Measurements from ENCODE around the gene ASPN. TPM values are rescaled to one million over a fixed set of nuclear protein-coding genes. Genes with fewer than 3 reads are reported as not detected.

The ASPN gene
- 0.19 TPM in 1 of 2 replicates, not detected in the other for total RNA-seq
- 0.11 TPM for polyA plus RNA-seq (2012)

- no peak for DNase-seq (ENCODE audit: low read depth)
Observed at GRCh38 chr9:92482329-92482728, at the start of gene ASPN. Gene ASPN, minus strand, starts transcription at chr9:92482506.

GRCh38 chr9:92530893-92531292 is 48.6 kb upstream of the ASPN start:
- DNase-seq (ENCODE audit: low read depth): no peak

- DNase-seq (ENCODE audit: low read depth): no peak
Observed at GRCh38 chr9:92529124-92529523, 46.8 kb upstream of the ASPN start.

GRCh38 chr9:92528522-92528849 is 46.2 kb upstream of the ASPN start:
- no peak for DNase-seq (ENCODE audit: low read depth)

GRCh38 chr9:92527832-92528521 is 45.7 kb upstream of the ASPN start:
- no peak for DNase-seq (ENCODE audit: low read depth)

GRCh38 chr9:92527291-92527828 is 45.1 kb upstream of the ASPN start:
- no peak for DNase-seq (ENCODE audit: low read depth)

- no peak for DNase-seq (ENCODE audit: low read depth)
Observed at GRCh38 chr9:92525306-92525705, 43.0 kb upstream of the ASPN start.

- no peak for DNase-seq (ENCODE audit: low read depth)
Observed at GRCh38 chr9:92524881-92525280, 42.6 kb upstream of the ASPN start.

- DNase-seq (ENCODE audit: low read depth): no peak
Observed at GRCh38 chr9:92522983-92523970, 41.0 kb upstream of the ASPN start.

- DNase-seq (ENCODE audit: low read depth): no peak
Observed at GRCh38 chr9:92520837-92521236, 38.5 kb upstream of the ASPN start.

- no peak for DNase-seq (ENCODE audit: low read depth)
Observed at GRCh38 chr9:92518199-92518598, 35.9 kb upstream of the ASPN start.

GRCh38 chr9:92517046-92517445 is 34.7 kb upstream of the ASPN start:
- DNase-seq (ENCODE audit: low read depth): no peak

- DNase-seq (ENCODE audit: low read depth): no peak
Observed at GRCh38 chr9:92516521-92516920, 34.2 kb upstream of the ASPN start.

GRCh38 chr9:92514635-92515034 is 32.3 kb upstream of the ASPN start:
- no peak for DNase-seq (ENCODE audit: low read depth)

GRCh38 chr9:92513349-92513748 is 31.0 kb upstream of the ASPN start:
- DNase-seq (ENCODE audit: low read depth): no peak

GRCh38 chr9:92512622-92513021 is 30.3 kb upstream of the ASPN start:
- DNase-seq (ENCODE audit: low read depth): no peak

GRCh38 chr9:92510747-92511146 is 28.4 kb upstream of the ASPN start:
- no peak for DNase-seq (ENCODE audit: low read depth)

GRCh38 chr9:92509050-92509449 is 26.7 kb upstream of the ASPN start:
- no peak for DNase-seq (ENCODE audit: low read depth)

- DNase-seq (ENCODE audit: low read depth): no peak
Observed at GRCh38 chr9:92508018-92508820, 25.9 kb upstream of the ASPN start.

GRCh38 chr9:92507496-92507895 is 25.2 kb upstream of the ASPN start:
- DNase-seq (ENCODE audit: low read depth): no peak

GRCh38 chr9:92507005-92507404 is 24.7 kb upstream of the ASPN start:
- DNase-seq (ENCODE audit: low read depth): no peak

Data from myocyte (in vitro differentiated cells).